Raji (cell line): ENCODE measurements around the gene RNF213.

Experiments used
- POLR2A ChIP-seq: IDR thresholded peaks from 2 replicates; pipeline ENCODE4 v1.6.1; 2011; ENCODE audit warnings: low read depth, low read length, control low read depth; ENCODE audit not compliant: insufficient read depth

The RNF213 gene

GRCh38 chr17:80425835-80426426 is 165.3 kb downstream of the RNF213 start:
- no peak for TF ChIP-seq POLR2A

GRCh38 chr17:80426671-80427326 is 166.1 kb downstream of the RNF213 start:
- no peak for TF ChIP-seq POLR2A

GRCh38 chr17:80427366-80428282 is 167.0 kb downstream of the RNF213 start:
- TF ChIP-seq POLR2A: no peak

- TF ChIP-seq POLR2A: no peak
Measured at GRCh38 chr17:80428363-80428762, 167.7 kb downstream of the RNF213 start.

- no peak for TF ChIP-seq POLR2A
Measured at GRCh38 chr17:80428796-80429195, 168.1 kb downstream of the RNF213 start.

GRCh38 chr17:80429356-80430275 is 169.0 kb downstream of the RNF213 start:
- TF ChIP-seq POLR2A: no peak

- no peak for TF ChIP-seq POLR2A
Measured at GRCh38 chr17:80430446-80431245, 170.0 kb downstream of the RNF213 start.

- no peak for TF ChIP-seq POLR2A
Measured at GRCh38 chr17:80431246-80432195, 170.9 kb downstream of the RNF213 start.

- TF ChIP-seq POLR2A: no peak
Measured at GRCh38 chr17:80432350-80432955, 171.8 kb downstream of the RNF213 start.

GRCh38 chr17:80432961-80433550 is 172.4 kb downstream of the RNF213 start:
- no peak for TF ChIP-seq POLR2A

GRCh38 chr17:80433916-80434666 is 173.4 kb downstream of the RNF213 start:
- no peak for TF ChIP-seq POLR2A
